GM18873 (cell line): ENCODE results near the gene SULT1A2.
"Not testable (repeated sequence)": the region's sequence is repeated elsewhere in the genome, so short reads cannot be mapped to it uniquely, and the experiment has no call there.

Experiments used
- ATAC-seq: cut with Tn5 transposase; IDR thresholded peaks from one replicate; pipeline ENCODE4 v1.9.1; 2021; ENCODE audit warnings: mild to moderate bottlenecking, moderate library complexity, moderate number of reproducible peaks; ENCODE audit not compliant: unreplicated experiment, low FRiP score

The SULT1A2 gene

GRCh38 chr16:28596840-28597691 lies at the start of gene SULT1A2:
Gene SULT1A2 (minus strand): TSS chr16:28597050. CDS start chr16:28595930, 1,120 bp downstream.
- ATAC-seq: no peak

DNA sequence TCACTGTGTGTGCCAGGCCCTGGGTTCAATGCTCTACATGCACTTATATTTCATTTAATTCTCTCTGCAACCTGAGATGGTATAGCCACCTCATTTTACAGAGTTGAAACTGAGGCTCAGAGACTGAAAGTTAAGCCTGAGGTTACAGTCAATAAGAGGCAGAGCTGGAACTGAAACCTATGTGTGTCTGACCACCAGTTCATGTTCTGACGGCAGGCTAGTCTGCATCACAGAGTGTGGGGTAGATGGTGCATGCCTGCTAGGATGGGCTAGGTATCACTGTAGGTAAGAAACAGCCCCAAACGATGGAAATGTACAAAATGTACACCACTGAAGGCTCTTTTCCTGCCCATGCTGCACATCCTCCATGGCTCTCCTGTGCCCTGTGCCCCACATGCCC lies 43.1 kb upstream of the SULT1A2 start:
- not testable (repeated sequence) for ATAC-seq

DNA sequence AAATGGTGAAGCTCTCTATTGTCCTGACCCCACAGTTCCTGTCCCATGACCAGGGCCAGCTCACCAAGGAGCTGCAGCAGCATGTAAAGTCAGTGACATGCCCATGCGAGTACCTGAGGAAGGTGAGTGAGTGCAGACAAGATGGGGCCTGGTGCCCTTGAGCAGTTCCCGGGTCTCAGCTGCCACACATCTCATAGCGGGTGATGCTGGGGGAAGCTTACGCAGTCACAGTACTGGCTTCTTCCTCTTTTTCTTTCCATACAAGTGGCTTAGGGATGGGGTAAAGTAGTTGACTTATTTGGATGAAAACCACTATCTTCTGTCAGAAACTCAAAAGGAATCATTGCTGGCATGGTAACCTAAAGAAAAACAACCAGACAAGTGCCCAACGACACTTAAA lies 41.5 kb upstream of the SULT1A2 start:
- not testable (repeated sequence) for ATAC-seq

DNA sequence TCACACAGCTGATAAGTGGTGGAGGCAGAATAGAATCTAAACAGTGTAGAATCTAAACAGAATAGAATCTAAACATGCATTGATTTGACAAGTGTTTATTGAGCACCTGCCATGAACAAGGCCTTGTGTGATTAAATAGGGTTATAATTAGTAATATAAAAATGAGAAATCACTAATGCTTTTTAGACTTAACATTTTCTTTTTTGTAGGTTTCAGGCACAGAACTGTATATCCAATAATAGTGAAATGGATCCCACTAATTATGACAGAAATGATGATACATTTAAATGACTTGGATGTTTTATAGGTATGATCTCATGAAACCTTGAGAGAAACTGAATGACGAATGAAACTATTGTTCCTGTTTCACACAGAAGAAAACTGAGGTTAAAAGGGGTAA lies 40.9 kb upstream of the SULT1A2 start, which contains the start of gene NPIPB8:
Gene NPIPB8, plus strand, starts transcription at position 301 of the 400 bp plus-strand sequence. CDS start 296 bp downstream, outside the sequence.
- not testable (repeated sequence) for ATAC-seq

GRCh38 chr16:28636093-28636823 lies 39.4 kb upstream of the SULT1A2 start:
- ATAC-seq: not testable (repeated sequence)

DNA sequence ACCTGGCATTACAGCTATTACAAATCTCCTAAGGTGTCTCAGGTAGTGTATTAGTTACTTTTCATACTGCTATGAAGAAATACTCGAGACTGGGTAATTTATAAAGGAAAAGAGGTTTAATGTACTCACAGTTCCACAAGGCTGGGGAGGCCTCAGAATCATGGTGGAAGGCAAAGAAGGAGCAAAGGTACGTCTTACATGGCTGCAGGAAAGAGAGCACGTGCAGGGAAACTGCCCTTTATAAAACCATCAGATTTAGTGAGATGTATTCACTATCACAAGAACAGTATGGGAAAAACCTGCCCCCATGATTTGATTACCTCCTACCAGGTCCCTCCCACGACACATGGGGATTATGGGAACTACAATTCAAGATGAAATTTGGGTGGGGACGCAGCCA lies 34.1 kb upstream of the SULT1A2 start:
- not testable (repeated sequence) for ATAC-seq

- ATAC-seq: no peak
These were observed 26.4 kb upstream of the SULT1A2 start for GRCh38 chr16:28623172-28623711.

- not testable (repeated sequence) for ATAC-seq
These were observed 25.8 kb upstream of the SULT1A2 start for GRCh38 chr16:28622532-28623171.

DNA sequence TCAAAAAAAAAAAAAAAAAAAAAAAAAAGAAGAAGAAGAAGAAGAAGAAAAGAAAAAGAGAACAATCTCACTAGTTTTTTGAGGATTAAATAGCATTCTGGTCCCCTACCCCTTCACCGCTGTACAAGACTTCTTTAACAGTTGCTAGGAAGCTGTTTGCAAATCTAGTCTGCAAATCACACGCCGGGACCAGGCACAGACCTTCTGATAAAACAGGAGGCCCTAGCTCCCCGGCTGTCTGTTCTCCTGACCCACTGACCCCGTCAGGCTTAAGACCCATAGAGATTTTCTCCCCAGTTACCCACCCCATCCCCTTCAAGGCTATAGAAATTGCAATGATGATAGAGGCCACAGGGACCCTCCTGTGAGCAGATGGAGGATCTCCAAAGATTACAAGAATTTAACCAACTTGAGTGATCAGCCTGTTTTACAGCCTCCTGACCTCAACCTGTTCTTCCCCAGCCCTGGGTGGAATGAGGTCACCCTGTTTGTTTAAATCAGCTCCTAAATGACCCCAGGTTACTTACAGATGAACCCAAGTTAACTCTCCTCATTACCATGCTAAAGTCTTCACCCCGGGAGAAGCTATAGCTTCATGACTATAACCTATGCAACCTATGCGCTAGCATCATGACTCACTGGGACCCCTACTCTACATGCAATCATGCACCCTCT lies 24.8 kb upstream of the SULT1A2 start:
- ATAC-seq: no peak

DNA sequence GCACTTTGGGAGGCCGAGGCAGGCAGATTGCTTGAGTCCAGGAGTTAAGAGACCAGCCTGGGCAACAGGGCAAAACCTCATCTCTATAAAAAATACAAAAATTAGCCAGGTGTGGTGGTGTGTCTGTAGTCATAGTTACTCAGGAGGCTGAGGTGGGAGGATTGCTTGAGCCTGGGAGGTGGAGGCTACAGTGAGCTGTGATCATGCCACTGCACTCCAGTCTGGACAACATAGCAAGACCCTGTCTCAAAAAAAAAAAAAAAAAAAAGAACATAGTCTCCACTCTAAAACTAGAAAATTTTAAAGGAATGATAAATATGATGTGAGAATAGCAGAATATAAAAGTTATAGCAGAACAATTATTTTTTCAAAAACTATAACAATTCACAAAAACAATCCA lies 23.5 kb upstream of the SULT1A2 start:
- ATAC-seq: not testable (repeated sequence)

- ATAC-seq: no peak
These were observed 21.0 kb upstream of the SULT1A2 start for GRCh38 chr16:28617874-28618273.

- ATAC-seq: no peak
These were observed 19.8 kb upstream of the SULT1A2 start for GRCh38 chr16:28616636-28617035.

GRCh38 chr16:28616224-28616577 lies 19.4 kb upstream of the SULT1A2 start:
- ATAC-seq: not testable (repeated sequence)

- ATAC-seq: not testable (repeated sequence)
These were observed 18.8 kb upstream of the SULT1A2 start for GRCh38 chr16:28615486-28616223.

GRCh38 chr16:28614561-28614960 lies 17.7 kb upstream of the SULT1A2 start:
- not testable (repeated sequence) for ATAC-seq

GRCh38 chr16:28613912-28614311 lies 17.1 kb upstream of the SULT1A2 start:
- ATAC-seq: not testable (repeated sequence)

- ATAC-seq: peak; percentile 65
These were observed 15.8 kb upstream of the SULT1A2 start for GRCh38 chr16:28612359-28613280.

- no peak for ATAC-seq
These were observed 13.8 kb upstream of the SULT1A2 start for GRCh38 chr16:28610595-28611191.
